Stimulated activated CD4-positive, alpha-beta T cell treated with anti-CD3 and anti-CD28 coated beads, Interleukin-1b, Interleukin-23, amount 100 ng/mL, for 1 hour (primary cell): ENCODE measurements around the gene EVI5.

ENCODE experiments used
- DNase-seq, 2 donors: peaks; one replicate each; pipeline ENCODE4 v3.0.0-alpha.2; 2020; ENCODE audit warnings: low read depth in 2 of 2

Gene EVI5

DNA sequence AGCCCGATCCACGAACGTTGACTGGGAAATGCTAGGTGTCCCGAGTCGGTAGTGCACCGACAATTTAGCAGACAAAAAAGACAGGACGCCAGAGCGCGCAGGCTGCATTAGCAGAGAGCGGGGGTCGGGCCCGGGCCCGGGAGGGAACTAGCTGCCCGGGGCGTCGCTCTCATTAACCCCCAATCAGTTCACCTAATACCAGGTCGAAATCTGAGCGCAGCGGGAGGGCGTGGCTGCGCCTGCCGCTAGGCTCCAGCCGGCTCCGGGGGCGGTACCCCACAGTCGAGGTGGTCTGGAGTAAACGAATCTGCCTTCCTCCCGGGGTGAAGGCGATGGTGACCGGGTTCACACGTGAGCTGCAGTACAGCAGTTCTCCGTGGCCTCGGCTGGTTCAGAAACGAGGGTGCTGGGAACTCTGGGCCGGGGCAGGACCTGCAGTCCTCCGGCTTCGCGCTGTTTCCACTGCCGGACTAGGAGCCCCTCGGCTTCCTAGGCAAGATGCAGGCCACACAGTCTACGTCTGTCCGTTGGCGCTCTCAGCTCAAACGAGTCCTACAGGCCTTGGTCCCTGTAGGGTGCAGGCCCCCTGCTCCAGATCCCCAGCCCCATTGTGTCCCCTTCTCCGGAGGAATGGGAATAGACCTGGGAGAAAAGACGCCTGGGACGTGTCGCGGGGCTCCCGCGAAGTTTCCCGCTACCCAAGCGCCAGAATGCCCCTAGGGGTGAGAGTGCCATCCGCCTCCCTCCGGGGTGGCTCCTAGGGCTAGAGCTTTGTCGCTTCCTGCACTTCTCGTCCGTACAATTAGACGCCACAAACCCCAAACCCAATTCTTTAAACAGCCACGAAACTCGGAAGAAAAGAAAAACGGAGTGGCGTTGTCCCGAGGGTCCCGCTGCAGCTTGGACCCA lies 300.2 kb downstream of the EVI5 start:
- DNase-seq = peak in 1 of 2 donors; percentile 53

DNA sequence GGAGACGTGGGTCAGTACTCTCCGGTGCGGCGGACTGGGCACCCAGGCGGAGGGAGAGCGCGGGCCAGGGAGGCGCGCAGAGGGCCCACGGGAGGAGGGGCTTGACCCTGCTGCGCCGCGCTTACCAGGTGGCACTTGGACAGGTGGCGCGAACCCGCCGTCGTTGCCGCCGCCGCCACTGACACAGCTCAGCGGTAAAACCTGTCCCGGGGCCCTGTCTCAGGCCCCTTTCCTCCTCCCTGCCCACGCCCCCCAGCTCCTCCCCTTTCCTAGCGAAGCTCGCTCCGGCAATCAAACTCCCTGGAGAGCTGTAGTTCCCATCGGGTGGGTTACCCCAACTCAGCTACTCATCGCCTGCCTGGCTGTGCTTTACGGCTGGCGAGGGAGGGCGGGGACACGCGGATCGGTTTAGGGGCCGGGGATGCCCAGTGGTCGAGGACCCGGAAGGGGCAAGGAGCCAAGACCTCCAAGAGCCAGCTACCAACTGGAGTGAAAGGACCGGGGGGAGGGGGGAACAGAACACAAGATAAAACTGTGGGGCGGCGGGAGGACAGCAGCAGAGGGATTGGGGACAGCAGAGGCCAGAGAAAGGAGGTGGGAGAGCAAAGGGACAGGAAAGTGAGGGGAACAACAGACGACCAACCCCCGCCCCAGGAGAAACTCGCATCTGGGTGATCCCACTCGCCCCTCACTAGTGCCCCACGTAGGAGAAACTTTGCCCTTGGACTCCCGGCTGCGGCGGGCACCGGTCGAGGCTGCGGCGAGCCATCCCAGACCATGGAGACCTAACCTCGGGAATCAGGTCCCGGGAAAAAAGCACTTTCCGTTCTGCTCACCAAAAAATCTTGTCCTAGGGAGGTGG lies 301.1 kb downstream of the EVI5 start:
- DNase-seq = peak in 1 of 2 donors; percentile 54

DNA sequence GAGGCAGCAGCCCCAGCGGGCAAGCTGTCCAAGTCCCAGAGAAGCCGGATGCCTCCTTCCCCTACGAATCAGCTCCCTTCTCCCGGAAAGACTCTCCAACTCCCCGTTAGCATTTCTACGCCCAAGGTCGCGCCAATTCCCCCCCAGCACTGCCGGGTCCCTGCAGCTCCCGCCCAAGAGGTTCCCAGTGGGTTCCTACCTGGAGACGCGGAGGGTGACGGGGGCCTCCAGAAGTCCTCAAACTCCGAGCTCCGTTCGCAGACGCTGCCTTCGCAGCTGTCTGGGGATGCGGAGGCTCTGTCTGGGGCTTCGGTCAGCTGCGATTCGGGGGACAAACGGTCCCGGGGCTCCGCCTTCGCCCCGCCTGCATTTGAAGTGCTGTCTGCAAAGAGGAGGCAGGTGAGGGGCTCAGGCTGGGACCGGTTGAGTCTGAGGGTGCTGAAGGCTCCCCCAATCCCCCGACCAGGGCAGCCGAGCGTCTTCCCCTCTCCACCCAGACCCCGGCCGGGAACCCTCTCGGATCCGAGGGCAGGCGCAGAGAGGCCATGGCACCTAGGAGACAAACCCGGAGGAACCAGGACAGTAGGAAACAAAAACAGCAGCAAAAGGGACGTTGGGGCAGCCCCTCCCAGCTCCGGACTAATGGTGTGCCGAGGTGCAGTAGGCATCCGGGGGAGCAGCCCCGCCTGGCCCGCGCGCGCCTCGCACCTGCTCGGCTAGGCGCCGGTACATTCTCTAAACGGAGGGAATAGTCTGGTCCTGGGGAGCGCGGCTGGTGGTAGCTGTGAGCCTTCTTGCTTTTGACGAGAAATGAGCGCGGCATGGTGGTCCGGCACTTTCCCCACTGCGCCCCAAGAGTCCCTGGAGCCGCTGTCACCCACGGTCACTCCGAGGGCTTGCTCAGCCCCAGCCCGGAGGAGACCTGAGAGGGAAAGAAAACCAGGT lies 302.0 kb downstream of the EVI5 start:
- DNase-seq = no peak

DNA sequence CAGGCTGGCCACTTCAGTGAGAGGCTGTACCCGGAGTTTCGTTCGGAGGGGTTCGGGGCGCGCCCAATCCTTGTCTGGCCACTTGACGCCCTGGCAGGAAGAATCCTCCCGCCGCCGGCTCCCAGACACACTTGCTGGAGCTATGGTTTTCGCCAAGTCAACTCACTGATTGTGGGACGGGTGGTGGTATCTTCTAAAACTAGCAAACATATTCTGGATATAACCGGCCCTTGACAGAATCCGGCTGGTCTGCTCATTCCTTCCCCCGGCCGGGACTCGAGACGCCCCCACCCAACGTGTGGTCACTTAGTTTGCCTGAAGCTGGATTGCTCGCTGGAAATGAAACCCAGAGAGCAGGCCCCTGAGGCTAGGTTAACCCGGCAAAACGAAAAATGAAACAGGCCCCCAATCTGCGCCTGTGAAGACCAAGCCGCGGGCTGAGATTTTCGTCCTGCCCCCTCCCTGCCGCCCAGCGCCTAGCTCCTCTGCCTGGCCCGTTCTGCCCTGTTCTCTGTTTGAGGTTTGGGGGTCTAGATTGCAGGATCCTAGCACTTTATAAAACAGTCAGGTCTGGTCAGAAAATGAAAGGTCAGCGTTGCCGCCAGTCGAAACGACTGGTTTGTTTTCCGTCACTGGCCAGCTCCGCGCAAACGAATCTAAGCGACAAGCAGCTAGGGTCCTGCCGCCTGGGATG lies 302.8 kb downstream of the EVI5 start:
- no peak for DNase-seq

DNA sequence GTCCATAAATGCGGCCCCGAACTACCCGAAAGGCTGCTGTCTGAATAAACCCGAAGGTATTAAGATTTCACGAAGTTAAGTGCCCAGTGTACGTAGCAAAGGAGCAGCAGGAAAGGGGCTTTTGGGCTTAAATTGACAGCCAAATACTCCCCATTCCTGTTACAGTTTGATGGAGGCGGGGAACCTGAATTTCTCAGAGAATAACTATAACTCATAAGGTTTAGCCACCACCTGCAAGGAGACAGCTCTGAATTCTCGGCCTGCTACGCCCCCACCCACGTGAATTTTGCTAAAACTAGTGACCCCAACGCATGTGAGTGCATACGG lies 303.3 kb downstream of the EVI5 start:
- no peak for DNase-seq

DNA sequence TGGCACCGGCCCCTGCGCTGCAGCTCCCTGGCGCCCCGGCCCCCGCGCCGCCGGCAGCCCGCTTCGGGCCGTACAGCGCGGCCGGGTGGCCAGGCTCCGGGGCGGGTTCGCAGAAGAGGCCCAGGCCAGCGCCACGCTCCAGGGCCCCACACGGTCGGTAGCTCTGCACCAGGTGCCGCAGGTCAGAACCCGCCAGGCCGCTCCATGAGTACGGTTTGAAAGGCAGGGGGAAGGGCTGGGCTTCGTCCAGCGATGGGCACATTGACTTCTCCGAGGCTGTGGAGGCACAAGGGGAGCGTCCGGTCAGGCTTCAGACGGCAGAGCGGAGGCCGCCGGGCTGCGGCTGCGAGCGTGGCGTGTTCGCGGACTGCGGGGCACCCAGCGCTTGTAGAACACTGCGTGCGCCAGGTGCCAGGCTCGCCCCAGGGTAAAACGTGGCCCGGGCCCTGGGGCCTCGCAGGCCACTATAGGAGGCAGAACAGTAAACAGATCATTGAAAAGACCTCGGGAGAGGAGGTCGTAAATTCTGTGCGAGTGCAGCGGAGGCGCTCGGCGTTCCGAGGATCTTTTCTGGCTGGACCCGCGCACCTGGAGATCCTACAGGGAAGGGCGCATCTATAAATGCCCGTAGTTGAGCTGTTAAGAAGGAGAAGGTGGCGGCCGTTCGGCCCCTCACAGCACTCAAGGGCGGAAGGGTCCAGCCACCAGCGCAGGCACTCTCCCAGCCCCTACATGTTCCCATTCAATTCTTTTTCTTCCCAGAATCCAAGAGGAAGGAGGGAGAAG lies 303.9 kb downstream of the EVI5 start:
- no peak for DNase-seq

DNA sequence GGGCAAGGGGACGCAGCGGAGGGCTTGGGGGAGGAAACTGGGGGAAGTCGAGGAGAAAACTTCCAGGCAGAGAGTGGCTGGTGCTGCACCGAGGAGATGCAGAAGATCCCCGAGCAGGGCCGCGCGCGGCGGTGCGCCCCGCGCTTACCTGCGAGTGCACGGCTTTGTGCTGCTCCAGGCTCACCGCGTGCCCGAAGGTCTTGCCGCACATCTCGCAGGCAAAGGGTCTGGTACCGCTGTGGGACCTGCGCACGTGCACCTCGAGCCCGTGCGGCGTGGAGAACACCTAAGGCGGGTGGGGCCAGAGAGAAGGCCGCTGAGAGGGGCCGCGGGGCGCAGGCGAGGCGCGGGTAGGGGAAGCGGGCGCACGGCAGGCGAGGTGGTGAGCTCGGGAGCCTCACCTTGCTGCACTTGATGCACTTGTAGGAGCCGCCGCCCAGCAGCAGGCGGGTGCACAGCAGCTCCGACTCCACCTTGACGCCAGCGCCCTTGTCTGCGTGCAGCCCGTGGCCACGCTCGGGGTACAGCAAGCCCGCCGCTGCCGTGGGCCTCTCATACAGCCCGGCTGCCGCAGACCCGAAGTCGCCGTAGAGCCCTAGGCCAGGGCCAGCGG lies 304.6 kb downstream of the EVI5 start:
- no peak for DNase-seq

DNA sequence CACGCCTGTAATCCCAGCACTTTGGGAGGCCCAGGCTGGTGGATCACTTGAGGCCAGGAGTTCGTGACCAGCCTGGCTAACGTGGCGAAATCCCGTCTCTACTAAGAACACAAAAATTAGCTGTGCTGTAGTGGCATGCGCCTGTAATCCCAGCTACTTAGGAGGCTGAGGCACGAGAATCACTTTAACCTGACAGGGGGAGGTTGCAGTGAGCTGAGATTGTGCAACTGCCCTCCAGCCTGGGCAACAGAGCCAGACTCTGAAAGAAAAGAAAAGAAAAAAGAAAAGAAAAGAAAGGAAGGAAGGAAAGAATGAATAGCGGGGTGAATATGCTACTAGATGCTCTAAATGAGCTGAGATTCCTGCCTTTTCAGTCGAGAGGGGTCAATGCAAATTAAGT lies 305.3 kb downstream of the EVI5 start:
- no peak for DNase-seq

DNA sequence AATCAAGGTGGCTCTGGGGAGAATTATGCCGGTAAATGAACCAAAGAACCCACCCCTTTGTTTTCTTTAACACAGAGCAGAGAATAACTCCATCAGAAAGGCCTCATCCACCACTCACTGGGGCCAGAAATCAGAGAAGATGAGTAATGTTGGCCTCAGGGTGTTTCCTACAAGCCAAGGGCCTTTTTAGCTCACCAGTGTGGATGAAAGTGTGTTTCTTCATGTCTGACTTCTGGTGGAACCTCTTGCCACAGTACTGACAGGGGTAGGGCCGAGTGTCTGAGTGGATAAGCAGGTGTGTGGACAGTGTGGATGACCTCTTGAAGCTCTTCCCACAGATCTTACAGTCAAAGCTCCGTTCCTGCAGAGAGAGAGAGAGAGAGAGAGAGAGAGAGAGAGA lies 306.5 kb downstream of the EVI5 start:
- no peak for DNase-seq

DNA sequence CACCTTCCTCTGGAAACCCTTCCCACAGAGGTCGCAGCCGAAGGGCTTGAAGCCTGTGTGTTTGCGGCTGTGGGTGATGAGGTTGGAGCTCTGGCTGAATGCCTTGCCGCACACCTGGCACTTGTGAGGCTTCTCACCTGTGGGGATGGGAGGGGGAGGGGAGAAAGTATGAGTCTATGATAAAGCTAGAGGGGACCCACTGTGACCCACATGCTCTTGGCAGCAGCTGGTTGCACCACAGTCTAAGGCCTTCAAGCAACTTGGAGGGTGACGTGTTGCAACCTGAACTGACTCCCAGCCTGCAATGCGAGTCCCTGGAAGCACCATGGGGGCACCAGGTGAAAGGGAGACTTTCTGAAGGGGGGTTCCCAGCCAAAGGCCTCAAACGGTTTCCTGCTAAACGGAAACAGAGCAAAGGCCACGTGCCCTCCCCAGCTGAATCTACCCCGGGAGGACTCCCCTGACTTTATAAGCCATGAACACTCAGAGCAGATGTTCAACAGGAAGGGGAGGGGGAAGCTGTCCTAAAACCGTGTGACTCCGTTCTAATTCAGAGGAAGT lies 308.8 kb downstream of the EVI5 start:
- DNase-seq = no peak

DNA sequence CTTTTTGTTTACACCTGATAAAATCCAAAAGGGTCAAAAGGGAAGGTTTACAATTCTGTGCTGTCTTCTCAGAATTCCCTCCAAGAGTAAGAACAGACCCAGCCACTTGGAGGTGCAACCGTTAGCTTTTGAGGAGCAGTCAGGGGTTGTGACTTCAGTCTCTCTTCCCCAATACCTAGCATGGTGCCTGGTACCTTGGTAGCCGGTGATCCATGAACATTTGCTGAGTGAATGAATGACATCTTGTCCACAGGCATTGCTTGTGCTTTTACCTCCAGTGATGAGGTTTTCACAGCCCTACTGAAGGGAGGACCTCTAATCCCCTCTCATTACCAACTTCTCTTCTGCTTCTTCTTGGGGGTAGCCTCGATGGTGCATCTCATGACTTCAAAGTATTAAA lies 309.9 kb downstream of the EVI5 start:
- no peak for DNase-seq

DNA sequence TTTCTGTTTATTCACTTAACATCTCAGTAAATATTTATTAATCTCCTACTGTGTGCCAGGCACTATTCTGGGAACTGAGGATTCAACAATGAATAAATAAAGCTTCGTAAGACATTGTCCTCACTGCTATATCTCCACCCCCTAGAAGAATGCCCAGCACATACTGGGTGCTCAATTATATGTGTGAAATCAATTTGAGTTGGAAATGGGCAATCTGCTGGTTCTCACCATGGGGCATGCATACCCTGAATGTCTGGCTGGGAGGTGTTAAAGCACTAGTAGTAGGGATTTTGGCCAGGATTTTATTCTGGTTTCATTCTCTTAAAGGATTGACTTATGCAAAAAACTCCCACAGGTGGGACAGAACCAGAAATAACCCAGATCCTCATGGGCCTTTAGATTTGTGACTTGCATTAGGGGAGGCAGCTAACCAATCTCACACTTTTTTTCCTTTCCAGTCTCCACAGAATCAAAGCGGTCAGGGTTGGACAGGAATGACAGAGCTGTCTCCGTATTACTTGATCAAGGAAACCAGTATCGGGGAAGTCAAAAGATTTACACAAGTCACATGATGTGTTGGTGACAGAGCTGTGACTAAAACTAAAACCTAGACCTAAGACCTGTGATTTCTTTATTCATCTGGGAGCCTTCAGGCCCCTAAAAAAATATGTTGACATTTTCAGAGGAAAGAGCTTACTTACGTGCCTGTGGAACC lies 311.0 kb downstream of the EVI5 start:
- DNase-seq = no peak

DNA sequence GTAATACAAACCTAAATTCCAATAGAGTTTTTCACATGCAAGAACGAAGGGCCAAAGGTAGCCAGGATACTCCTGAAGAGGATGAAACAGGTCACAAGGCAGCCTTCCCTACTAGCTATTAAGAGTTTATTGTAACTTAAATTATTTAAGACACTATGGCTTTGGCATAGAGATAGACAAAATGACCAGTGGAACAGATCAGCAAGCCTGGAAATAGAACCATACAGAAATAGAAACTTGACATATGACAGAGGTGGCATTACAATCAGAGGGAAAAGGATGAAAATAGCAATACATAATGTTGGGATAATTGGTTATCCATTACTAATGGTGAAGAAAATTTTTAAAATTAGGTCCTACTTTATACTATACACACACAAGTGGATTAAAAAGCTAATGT lies 314.7 kb downstream of the EVI5 start:
- no peak for DNase-seq

DNA sequence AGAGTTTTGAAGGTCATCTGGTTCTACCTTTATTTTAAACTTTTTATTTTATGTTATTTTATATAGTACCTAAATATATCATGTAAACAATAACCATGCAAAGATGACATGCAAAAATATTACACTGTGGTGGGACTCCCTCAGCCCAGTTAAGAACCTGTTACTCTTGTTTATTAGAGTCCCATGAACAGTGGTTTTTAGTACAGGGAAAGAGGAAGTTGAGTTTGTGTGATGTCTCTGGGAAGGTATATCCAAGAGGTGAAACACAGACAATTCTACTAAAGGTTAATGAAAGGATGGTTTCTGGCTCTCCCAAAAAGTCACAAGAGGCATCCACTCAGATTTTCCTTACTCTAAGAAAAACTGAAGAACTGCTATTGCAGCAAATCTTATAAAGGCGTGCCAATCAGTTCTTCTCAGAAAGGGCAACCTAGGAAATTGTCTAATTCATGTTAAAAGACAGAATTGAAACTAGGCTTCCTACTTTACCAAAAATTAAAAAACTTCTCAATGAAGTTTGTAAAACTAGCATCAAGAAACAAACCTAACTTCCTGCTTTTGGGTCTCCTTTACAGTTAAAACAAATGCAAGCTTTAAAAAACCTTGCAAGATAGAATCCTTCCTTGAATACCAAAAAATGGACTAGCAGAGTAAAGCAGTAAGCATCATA lies 318.1 kb downstream of the EVI5 start:
- no peak for DNase-seq

DNA sequence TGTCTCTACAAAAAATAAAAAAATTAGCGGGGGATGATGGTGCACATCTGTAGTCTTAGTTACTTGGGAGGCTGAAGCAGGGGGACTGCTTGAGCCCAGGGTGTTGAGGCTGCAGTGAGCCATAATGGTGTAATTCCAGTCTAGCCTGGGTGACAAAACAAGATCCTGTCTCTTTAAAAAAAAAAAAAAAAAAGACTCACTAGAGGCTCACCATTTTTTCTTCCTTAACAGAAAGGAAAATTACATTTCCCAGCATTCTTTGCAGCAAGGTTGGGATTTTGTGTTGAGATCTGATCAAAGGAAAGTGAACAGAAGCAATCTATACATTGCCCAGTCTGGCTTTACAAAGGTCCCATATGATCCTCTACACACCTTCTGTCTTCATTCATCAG lies 319.7 kb downstream of the EVI5 start:
- DNase-seq = no peak

DNA sequence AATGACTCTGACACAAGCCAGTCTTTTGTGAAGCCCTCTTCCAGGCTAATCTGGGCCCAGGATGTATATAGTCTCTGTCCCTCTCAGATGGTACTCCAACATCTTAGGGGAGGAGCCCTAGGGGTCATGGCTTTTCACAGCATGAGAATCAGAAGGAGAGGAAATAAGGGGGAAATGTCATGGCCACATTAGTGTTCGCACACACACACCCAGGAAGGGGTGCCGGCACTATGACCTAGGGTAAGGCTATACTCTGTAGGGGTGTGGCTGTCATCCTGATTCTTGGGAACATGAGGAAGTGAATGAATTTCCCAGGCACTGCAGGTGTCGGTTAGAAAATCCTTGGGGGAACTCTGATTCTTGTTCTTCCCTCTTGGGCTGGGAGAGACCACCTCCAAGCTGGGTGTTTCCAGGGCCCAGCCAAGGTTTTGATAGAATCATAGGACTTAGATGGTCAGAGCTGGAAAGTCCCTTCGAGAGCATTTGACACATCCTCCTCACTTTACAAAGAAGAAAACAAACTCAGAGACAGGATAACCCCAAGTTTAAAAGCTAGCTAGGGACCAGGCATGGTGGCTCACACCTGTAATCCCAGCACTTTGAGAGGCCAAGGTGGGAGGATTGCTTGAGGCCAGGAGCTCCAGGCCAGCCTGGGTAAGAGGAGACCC lies 320.2 kb downstream of the EVI5 start:
- DNase-seq = no peak

DNA sequence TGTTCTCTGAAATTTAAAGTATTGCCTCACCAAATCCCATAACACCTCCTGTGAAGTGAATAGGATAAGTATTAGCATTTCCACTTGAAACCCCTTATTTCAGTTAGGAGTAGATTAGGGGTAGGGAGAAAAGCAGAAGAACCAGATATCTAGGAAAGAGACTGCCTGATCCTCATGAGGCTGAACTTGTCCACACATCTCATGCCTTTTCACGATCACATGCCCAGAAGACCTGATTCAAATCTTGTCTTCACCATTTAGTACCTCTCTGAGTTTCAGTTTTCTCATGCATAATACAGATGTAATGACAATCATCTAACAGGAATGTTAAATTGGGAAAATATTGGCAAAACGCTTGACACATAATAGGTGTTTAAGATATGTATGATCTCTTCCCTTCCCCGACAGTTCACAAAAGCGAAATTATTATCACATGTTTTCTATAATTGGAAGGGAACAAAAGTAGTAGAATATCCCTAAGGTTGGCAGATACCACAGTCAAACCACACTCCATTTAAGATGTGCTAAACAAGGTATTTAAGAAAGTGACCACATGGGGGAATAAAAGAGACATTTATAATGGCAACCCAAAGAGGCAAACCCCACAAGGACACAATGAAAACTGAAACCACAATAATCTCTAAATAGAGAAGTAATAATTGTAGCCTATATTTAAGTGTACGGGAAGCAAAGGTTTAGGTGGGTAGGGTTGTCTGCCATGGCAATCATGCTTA lies 323.4 kb downstream of the EVI5 start:
- DNase-seq = no peak
